Measurements from ENCODE around the gene OCEL1.

- no peak for TF ChIP-seq GATA2 (IDR thresholded peaks at IDR 0.05; ENCODE audit: low read depth, low read length)
- no peak for TF ChIP-seq GATA3 (IDR thresholded peaks at IDR 0.05; ENCODE audit: low read depth, low read length)
Measured at GRCh38 chr19:17205237-17206140, 20.5 kb upstream of the OCEL1 start.
